HUES6 (cell line): ENCODE measurements around the gene COL4A4.

ENCODE experiments used
- H3K27ac ChIP-seq: 2 replicates; pipeline ENCODE4 v1.7.0; 2013; ENCODE audit warnings: low read depth, mild to moderate bottlenecking, low read length, inconsistent platforms
- H3K27me3 ChIP-seq: 2 replicates; pipeline ENCODE4 v1.6.1; 2013; ENCODE audit warnings: low read length; ENCODE audit not compliant: control insufficient read depth, insufficient read depth
- H3K36me3 ChIP-seq: 2 replicates; pipeline ENCODE4 v1.6.1; 2013; ENCODE audit warnings: low read length; ENCODE audit not compliant: control insufficient read depth, insufficient read depth
- H3K4me1 ChIP-seq: 2 replicates; pipeline ENCODE4 v1.6.1; 2013; ENCODE audit warnings: low read length; ENCODE audit not compliant: control insufficient read depth, insufficient read depth
- H3K4me3 ChIP-seq: 2 replicates; pipeline ENCODE4 v1.5.1; 2013; ENCODE audit warnings: low read depth, low read length
- H3K9ac ChIP-seq: one replicate; pipeline ENCODE4 v1.6.1; 2013; ENCODE audit warnings: mild to moderate bottlenecking, low read length
- H3K9me3 ChIP-seq: 2 replicates; pipeline ENCODE4 v1.6.1; 2013; ENCODE audit warnings: low read depth, low read length; ENCODE audit not compliant: control insufficient read depth, insufficient read depth

The COL4A4 gene

GRCh38 chr2:227163998-227164762, at the start of gene COL4A4, which contains the start of gene COL4A3:
Gene COL4A4, minus strand, starts transcription at chr2:227164205. Its CDS starts 16,722 bp downstream, at chr2:227147483.
Gene COL4A3, plus strand, starts transcription at chr2:227164624. Its CDS starts 103 bp downstream, at chr2:227164727.
- H3K4me1 ChIP-seq = peaks cover 6% of the 10 kb centered on the region; the same call in 1 of the 2 replicates
- H3K9me3 ChIP-seq = 0 out of 2 replicates have a peak, but pooled peaks cover 2% of the 10 kb centered on the region
- peaks cover 81% of the 10 kb centered on the region for H3K27me3 ChIP-seq
- peak within 1 kb of the TSS; percentile 80 for H3K4me3 ChIP-seq
- no peak within 1 kb of the TSS for H3K9ac ChIP-seq
- no peak within 1 kb of the TSS for H3K27ac ChIP-seq
- no peaks in the 10 kb centered on the region for H3K36me3 ChIP-seq

DNA sequence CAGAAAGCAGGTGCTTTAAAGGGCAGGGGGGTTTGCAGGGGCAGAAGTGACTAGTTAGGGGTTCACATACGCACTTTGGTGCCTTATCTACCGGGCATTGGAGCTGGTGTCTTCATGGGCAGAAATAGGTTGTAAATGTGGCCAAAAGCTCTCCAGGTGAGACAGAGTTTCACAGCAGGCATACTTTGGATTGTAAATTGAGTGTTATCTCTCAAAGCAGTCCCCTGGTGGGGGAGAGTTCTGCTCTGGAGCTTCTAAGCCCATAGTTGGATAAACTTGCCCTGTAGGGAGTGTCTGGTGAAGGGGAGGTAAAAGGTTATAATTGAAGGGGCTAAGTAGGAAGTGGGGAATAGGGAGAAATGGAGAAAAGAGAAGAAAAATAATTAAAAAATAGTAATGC, 43.6 kb upstream of the COL4A4 start:
- Histone ChIP-seq H3K4me3 (no peak overlapping the region), H3K4me1 (peaks cover 13% of the 10 kb centered on the region), H3K27ac (no peak overlapping the region), H3K36me3 (no peaks in the 10 kb centered on the region), H3K9me3 (no peaks in the 10 kb centered on the region), H3K9ac (no peak overlapping the region), H3K27me3 (peaks cover 22% of the 10 kb centered on the region; the same call in 1 of the 2 replicates)

DNA sequence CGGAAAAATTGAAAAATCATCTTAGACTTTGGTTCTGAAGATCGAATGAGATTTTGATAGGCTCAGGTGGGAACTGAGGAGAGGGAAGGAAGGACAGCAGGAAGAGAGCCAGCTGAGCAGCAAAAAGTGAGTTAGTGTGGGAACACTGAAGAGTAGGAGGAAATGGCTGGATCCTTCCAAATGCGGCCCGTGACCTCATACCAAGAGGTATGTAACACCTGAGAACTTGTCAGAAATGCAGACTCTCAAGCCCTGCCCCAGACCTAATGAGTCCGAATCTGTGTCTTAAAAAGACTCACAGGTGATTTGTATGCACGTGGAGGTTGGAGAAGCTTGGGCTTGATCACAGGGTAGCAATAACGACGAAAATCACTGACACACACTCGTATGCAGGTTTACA, 42.4 kb upstream of the COL4A4 start:
- Histone ChIP-seq H3K9me3 (no peaks in the 10 kb centered on the region), H3K4me1 (peaks cover 13% of the 10 kb centered on the region), H3K27me3 (peaks cover 22% of the 10 kb centered on the region; the same call in 1 of the 2 replicates), H3K36me3 (no peaks in the 10 kb centered on the region), H3K9ac (no peak overlapping the region), H3K27ac (no peak overlapping the region), H3K4me3 (no peak overlapping the region)

DNA sequence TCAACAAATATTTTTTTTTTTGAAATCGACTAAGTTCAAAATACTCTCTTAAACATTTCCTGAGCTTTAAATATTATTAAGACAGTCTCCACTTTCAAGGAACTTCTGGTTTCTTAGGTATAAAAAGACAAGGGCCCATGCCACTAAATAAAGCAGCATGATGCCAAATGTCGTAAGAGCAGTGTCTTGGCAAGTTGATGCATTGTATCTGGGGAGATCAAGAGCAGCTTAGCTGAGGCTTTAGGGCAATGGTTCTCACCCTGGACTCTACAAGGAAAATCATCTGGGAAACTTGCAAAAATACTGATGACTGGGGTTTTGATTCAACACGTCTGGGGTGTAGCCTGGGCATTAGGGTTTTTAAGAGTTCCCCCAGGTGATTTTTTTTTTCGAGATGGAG, 41.7 kb upstream of the COL4A4 start:
- peaks cover 13% of the 10 kb centered on the region for H3K4me1 ChIP-seq
- H3K27ac ChIP-seq = no peak overlapping the region
- no peak overlapping the region for H3K4me3 ChIP-seq
- no peaks in the 10 kb centered on the region for H3K9me3 ChIP-seq
- no peaks in the 10 kb centered on the region for H3K36me3 ChIP-seq
- peaks cover 22% of the 10 kb centered on the region; the same call in 1 of the 2 replicates for H3K27me3 ChIP-seq
- no peak overlapping the region for H3K9ac ChIP-seq

GRCh38 chr2:227204452-227204851, 40.4 kb upstream of the COL4A4 start:
- Histone ChIP-seq H3K27me3 (peaks cover 22% of the 10 kb centered on the region; the same call in 1 of the 2 replicates), H3K9ac (no peak overlapping the region), H3K9me3 (no peaks in the 10 kb centered on the region), H3K27ac (no peak overlapping the region), H3K4me1 (peaks cover 13% of the 10 kb centered on the region), H3K4me3 (no peak overlapping the region), H3K36me3 (no peaks in the 10 kb centered on the region)

GRCh38 chr2:227201771-227202170, 37.8 kb upstream of the COL4A4 start:
- Histone ChIP-seq H3K27ac (no peak overlapping the region), H3K9ac (no peak overlapping the region), H3K27me3 (peaks cover 7% of the 10 kb centered on the region; the same call in 1 of the 2 replicates), H3K36me3 (no peaks in the 10 kb centered on the region), H3K9me3 (peaks cover under 1% of the 10 kb centered on the region; the same call in 1 of the 2 replicates), H3K4me3 (no peak overlapping the region), H3K4me1 (peaks cover 6% of the 10 kb centered on the region; the same call in 1 of the 2 replicates)

DNA sequence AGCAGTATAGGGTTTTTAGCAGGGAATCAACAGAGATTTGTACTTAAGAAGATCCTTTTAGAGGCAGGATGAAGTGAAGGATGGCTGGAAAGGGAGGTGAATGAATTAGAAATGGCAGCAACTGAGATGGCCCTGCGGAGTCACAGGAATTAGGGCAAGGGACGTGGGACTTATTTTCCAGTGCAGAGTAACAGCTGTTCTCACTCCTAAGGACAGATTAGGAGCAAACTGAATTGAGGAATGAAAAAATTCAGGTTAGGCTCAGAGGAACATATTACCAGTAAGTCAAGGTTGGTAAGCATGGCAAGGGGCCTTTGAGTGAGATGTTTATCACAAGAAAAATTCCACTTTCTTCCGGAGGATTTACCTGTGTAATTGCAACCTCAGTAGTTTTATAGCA, 34.9 kb upstream of the COL4A4 start:
- Histone ChIP-seq H3K9me3 (peaks cover 3% of the 10 kb centered on the region; the same call in 1 of the 2 replicates), H3K27ac (no peak overlapping the region), H3K4me1 (no peaks in the 10 kb centered on the region), H3K36me3 (no peaks in the 10 kb centered on the region), H3K4me3 (no peak overlapping the region), H3K9ac (no peak overlapping the region), H3K27me3 (no peaks in the 10 kb centered on the region)

DNA sequence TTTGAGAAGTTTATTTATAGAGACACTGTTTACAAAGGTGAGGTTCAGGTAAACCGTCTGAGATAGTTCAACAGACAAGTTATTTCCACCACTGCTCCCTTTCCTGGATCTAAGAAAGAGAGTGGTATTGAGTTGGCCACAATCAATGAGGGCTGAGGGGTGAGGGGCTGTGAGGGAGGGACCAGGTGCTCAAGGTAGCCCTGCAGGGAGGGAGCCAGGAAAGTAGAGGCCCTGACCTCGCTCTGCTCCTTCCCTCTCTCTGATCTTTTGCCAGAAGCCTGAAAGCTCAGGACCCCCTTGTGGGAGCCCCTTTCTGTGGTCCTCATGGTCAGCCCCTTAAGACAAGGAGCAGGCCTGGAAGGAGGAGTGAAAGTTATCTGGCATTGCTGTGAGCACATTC, 30.2 kb upstream of the COL4A4 start:
- no peaks in the 10 kb centered on the region for H3K36me3 ChIP-seq
- H3K27ac ChIP-seq = no peak overlapping the region
- peaks cover 3% of the 10 kb centered on the region; the same call in 1 of the 2 replicates for H3K9me3 ChIP-seq

DNA sequence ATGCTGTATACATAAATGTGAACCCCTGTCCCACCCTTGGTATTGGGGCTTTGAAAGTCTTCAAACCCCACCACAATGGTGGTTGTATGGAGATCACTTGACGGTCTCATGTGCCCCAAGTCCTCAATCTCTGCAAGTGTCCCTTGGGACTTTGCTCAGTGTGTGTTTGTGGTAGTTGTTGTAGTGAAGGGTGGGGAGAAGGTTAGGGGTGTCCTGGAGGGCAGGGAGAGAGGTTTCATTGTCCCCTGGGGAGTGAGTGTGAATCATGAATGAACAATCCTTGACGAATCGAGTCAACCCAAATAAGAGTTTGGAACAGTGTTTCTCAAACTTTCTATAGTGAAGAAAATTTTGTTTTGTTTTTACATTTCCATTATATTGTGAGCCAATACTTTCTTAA, 28.5 kb upstream of the COL4A4 start:
- H3K9ac ChIP-seq = no peak overlapping the region
- H3K36me3 ChIP-seq = no peaks in the 10 kb centered on the region
- peaks cover 14% of the 10 kb centered on the region for H3K4me1 ChIP-seq
- no peak overlapping the region for H3K27ac ChIP-seq
- no peak overlapping the region for H3K4me3 ChIP-seq
- no peaks in the 10 kb centered on the region for H3K27me3 ChIP-seq
- peaks cover 3% of the 10 kb centered on the region; the same call in 1 of the 2 replicates for H3K9me3 ChIP-seq

More for the DNA sequence above, 30.2 kb upstream of the COL4A4 start:
- H3K9ac ChIP-seq = no peak overlapping the region
- H3K27me3 ChIP-seq = no peaks in the 10 kb centered on the region
- no peak overlapping the region for H3K4me3 ChIP-seq
- H3K4me1 ChIP-seq = peaks cover 6% of the 10 kb centered on the region; the same call in 1 of the 2 replicates

DNA sequence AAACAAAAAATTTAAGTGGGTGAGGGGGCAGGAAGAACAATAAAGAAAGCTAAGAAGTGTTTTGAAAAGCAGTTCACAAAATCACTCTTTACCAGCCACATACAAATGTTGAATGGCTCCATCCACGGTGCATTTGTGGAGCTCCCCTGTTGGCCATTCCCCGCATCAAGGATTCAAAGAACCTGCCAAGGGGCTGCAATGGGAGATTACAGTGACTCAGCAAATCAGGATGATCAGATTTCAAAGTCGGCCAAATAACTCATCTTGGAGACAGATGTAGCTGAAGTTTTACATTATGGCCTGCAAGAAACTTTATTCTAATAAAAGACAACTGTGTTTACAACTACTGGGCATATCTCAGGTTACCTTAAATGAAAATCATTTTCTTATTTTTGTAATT, 27.4 kb upstream of the COL4A4 start:
- Histone ChIP-seq H3K4me1 (peaks cover 14% of the 10 kb centered on the region), H3K4me3 (no peak overlapping the region), H3K9ac (no peak overlapping the region), H3K9me3 (no peaks in the 10 kb centered on the region), H3K27me3 (no peaks in the 10 kb centered on the region), H3K36me3 (no peaks in the 10 kb centered on the region), H3K27ac (no peak overlapping the region)

- Histone ChIP-seq H3K4me1 (peaks cover 24% of the 10 kb centered on the region), H3K9me3 (no peaks in the 10 kb centered on the region), H3K4me3 (no peak overlapping the region), H3K27me3 (no peaks in the 10 kb centered on the region), H3K36me3 (no peaks in the 10 kb centered on the region), H3K27ac (no peak overlapping the region), H3K9ac (no peak overlapping the region)
These were observed 24.3 kb upstream of the COL4A4 start for GRCh38 chr2:227188292-227188691.
